GM11168 (cell line): ENCODE data around the gene BCL2.

Experiments
- in situ Hi-C: fragments of 300-500 bp; cut with MboI; formaldehyde crosslinking; loops from one replicate; pipeline ENCODE4 v1.12.0; 2022; ENCODE audit warnings: low sequenced_read_pairs; ENCODE audit not compliant: unreplicated experiment

Gene BCL2

GRCh38 chr18:63291278-63291677 is 28.3 kb downstream of the BCL2 start:
- in situ Hi-C loops: no loop called here

GRCh38 chr18:63290821-63291200 is 28.8 kb downstream of the BCL2 start:
- in situ Hi-C loops: no loop called here

GRCh38 chr18:63290166-63290820 is 29.3 kb downstream of the BCL2 start:
- in situ Hi-C loops: no loop called here

- in situ Hi-C loops: no loop called here
These were observed 31.3 kb downstream of the BCL2 start for GRCh38 chr18:63288311-63288710.

GRCh38 chr18:63287691-63288220 is 31.8 kb downstream of the BCL2 start:
- in situ Hi-C loops: no loop called here

- in situ Hi-C loops: no loop called here
These were observed 32.6 kb downstream of the BCL2 start for GRCh38 chr18:63286926-63287325.

- in situ Hi-C loops: no loop called here
These were observed 34.5 kb downstream of the BCL2 start for GRCh38 chr18:63284827-63285733.

- in situ Hi-C loops: no loop called here
These were observed 35.3 kb downstream of the BCL2 start for GRCh38 chr18:63284173-63284799.

- in situ Hi-C loops: no loop called here
These were observed 36.1 kb downstream of the BCL2 start for GRCh38 chr18:63283305-63284094.

- in situ Hi-C loops: no loop called here
These were observed 36.8 kb downstream of the BCL2 start for GRCh38 chr18:63282793-63283192.

- in situ Hi-C loops: no loop called here
These were observed 46.2 kb downstream of the BCL2 start for GRCh38 chr18:63273222-63273927.

GRCh38 chr18:63272638-63273037 is 46.9 kb downstream of the BCL2 start:
- in situ Hi-C loops: no loop called here

GRCh38 chr18:63271881-63272299 is 47.7 kb downstream of the BCL2 start:
- in situ Hi-C loops: no loop called here

GRCh38 chr18:63271148-63271547 is 48.4 kb downstream of the BCL2 start:
- in situ Hi-C loops: no loop called here

GRCh38 chr18:63267975-63268721 is 51.4 kb downstream of the BCL2 start:
- in situ Hi-C loops: no loop called here

GRCh38 chr18:63266888-63267790 is 52.4 kb downstream of the BCL2 start:
- in situ Hi-C loops: no loop called here

GRCh38 chr18:63265326-63265725 is 54.2 kb downstream of the BCL2 start:
- in situ Hi-C loops: no loop called here

- in situ Hi-C loops: no loop called here
These were observed 54.7 kb downstream of the BCL2 start for GRCh38 chr18:63264871-63265270.
